GM19193 (cell line): Measurements from ENCODE around the gene KCNQ1.

Source experiments
- POLR2A ChIP-seq: IDR thresholded peaks from 4 replicates; pipeline ENCODE4 v1.6.1; 2011; ENCODE audit not compliant: insufficient read depth, insufficient read length; ENCODE audit errors: extremely low read depth

The KCNQ1 gene, protein sequence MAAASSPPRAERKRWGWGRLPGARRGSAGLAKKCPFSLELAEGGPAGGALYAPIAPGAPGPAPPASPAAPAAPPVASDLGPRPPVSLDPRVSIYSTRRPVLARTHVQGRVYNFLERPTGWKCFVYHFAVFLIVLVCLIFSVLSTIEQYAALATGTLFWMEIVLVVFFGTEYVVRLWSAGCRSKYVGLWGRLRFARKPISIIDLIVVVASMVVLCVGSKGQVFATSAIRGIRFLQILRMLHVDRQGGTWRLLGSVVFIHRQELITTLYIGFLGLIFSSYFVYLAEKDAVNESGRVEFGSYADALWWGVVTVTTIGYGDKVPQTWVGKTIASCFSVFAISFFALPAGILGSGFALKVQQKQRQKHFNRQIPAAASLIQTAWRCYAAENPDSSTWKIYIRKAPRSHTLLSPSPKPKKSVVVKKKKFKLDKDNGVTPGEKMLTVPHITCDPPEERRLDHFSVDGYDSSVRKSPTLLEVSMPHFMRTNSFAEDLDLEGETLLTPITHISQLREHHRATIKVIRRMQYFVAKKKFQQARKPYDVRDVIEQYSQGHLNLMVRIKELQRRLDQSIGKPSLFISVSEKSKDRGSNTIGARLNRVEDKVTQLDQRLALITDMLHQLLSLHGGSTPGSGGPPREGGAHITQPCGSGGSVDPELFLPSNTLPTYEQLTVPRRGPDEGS

DNA sequence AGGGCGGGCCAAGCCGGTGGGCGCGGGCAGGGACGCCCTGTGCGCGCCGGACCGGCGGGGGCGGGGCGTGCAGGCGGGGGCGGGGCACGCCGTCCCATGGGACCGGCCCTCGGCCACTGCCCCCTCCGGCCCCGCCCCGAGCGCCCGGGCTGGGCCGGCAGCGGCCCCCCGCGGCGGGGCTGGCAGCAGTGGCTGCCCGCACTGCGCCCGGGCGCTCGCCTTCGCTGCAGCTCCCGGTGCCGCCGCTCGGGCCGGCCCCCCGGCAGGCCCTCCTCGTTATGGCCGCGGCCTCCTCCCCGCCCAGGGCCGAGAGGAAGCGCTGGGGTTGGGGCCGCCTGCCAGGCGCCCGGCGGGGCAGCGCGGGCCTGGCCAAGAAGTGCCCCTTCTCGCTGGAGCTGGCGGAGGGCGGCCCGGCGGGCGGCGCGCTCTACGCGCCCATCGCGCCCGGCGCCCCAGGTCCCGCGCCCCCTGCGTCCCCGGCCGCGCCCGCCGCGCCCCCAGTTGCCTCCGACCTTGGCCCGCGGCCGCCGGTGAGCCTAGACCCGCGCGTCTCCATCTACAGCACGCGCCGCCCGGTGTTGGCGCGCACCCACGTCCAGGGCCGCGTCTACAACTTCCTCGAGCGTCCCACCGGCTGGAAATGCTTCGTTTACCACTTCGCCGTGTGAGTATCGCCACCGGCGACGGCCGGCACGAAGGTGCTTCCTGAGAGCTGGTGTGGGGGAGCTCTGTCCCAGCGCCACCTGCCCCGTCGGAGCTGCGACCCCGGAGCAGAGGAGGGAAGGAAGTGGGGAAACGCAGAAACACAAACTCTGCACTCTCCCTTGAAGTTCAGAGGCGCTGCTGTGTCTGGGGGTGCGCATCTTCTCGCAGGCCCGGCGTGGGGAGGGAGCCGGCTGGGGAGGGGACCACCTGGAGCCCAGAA, at the start of gene KCNQ1:
Gene KCNQ1 (plus strand): TSS at position 188 of the 925 bp plus-strand sequence. CDS start 91 bp downstream, at position 279.
- TF ChIP-seq POLR2A = no peak

DNA sequence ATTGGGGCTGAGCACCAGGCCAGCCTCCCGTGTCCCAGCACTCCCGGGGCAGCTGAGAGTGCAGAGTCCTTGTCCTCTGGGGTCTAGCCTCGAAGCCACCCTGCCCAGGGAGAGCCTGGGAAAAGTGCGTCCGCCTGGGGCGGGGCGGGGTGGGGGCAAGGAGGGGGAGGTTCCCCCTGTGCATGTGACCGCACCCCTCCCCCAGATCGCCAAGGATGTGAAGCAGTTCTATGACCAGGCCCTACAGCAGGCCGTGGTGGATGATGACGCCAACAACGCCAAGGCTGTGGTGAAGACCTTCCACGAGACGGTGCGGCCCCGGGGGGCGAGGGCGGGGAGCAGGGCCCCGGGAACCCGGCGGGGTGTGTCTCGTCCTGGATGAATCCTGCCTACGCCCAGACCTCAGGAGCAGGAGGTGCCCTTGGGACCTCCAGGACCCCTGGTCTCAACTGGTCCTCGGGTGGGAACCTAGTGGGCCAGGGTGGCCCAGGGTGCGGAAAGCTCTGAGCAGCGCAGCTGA, 49.5 kb upstream of the KCNQ1 start:
- no peak for TF ChIP-seq POLR2A

DNA sequence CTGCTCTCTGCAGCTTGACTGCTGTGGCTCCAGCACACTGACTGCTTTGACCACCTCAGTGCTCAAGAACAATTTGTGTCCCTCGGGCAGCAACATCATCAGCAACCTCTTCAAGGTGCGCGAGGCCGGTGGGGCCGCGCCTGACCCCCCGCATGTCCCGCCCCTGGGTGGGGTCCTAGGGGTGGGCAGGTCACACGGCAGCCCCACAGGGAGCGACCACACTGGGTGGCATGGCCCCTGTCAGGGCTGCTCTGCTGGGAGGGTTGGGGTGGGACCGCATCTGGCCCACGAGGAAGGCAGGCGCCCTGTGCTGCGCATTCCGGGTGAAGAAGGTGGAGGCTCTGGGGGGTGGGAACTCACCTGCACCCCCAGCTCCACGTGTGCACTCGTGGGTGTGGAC, 49.0 kb upstream of the KCNQ1 start:
- TF ChIP-seq POLR2A = no peak

DNA sequence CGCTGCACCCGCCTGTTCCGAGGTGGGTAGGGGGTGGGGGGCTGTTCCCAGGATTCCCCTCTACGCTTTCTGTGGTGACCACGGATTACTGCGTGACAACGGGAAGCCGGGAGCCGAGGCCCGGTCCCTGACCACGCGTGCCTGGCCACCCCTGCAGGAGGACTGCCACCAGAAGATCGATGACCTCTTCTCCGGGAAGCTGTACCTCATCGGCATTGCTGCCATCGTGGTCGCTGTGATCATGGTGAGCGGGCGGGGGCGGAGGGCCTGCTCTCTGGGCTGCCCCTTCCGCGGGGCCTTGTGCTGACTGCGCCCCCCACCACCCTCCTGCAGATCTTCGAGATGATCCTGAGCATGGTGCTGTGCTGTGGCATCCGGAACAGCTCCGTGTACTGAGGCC, 48.3 kb upstream of the KCNQ1 start:
- TF ChIP-seq POLR2A = no peak

DNA sequence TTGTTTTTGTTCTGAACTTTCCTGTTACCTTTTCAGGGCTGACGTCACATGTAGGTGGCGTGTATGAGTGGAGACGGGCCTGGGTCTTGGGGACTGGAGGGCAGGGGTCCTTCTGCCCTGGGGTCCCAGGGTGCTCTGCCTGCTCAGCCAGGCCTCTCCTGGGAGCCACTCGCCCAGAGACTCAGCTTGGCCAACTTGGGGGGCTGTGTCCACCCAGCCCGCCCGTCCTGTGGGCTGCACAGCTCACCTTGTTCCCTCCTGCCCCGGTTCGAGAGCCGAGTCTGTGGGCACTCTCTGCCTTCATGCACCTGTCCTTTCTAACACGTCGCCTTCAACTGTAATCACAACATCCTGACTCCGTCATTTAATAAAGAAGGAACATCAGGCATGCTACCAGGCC, 47.8 kb upstream of the KCNQ1 start:
- TF ChIP-seq POLR2A = no peak

DNA sequence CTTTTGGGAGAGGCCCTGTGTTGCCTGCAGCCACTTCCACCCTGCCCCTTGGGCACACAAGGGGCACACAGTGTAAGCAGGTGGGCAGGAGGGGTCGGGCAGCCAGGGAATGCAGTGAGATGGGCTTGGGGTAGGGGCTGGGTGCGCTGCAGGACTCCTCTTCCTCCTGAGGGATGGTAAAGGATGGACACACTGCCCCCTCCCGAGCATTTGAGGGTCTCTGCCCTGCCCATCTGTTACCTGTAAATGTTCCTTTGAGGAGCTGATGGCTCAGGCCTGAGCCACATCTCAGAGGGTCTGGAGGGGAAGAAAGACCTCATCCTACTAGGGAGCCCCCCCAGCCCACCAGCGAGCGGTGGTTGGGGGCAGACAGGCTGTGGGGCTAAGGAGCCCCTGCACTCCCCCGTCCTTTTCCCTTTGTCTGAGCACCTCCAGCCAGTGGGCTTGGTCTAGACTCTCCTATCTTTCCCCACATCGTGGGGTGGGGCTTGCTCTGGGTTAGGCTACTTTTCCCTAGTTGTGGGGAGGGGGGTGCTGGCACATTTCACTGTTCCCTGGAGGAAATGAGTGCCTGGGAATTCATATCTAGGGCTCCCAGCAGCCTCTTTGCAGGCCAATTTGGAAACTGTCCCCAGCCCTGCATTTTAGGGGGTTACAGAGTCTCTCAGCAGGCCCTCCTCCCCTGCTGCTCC, 46.0 kb upstream of the KCNQ1 start:
- no peak for TF ChIP-seq POLR2A

DNA sequence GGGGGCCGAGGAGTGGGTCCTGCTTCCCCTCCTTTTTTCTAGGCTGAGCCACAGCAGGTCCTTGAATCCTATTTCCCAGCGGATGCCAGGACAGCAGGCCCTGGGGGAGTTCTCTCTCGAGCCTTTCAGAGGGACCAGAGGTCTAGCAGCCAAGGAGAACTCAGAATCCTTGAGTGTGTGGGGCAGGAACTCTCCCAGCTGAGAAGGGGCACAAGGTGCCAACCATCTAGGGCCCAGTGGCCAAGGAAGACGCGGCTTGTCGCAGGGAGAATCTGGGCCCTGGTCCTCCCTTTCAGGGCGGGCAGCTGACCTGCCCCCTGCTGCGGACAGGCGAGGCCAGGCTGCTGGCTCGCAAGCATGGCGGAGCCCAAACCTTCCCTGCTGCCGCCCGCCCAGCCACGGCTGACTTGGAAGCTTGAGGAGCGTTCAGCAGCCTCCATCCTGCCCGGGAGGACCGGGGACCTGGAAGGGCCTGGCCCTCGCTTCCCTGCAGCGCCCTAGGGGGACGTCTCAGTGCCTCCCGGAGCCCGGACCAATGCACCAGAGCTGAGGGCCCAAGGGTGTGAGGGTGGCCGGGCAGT, 45.2 kb upstream of the KCNQ1 start:
- no peak for TF ChIP-seq POLR2A

DNA sequence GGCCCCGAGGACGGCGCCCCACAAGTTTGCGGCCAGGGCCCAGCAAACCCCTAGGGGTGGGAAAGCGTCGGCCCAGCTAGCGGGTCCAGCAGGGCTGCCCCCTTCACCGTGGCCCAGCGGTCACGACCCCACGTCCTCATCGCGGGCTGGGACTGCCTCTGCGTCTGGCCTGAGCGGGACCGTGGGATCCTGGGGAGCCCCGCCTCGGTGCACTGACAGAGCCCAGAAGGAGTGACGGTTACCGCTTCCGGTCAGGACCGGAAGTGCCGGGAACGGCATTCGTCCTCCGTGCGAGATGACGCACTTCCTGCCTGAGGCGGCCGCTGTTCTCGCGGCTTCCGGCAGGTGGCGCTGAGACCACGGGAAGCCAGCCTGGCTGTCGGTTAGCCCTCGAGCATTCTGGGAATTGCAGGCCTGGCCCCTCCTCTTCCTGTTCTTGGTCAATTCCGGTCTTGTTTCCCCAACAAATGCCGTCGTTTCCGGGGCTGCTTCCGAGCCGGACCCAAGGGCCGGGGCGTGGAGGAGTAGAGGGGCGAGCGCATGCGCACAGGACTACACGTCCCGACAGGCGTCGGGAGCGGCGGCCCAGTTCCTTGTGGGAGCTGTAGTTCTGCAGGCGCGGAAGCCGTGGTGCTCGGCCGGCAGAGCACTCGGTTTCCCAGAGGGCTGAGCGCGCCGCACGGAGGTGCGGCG, 44.6 kb upstream of the KCNQ1 start, which contains the start of gene TSSC4:
Gene TSSC4 (plus strand): TSS at position 682 of the 693 bp plus-strand sequence. CDS start 1,884 bp downstream, outside the sequence.
- TF ChIP-seq POLR2A = peak; percentile 85

DNA sequence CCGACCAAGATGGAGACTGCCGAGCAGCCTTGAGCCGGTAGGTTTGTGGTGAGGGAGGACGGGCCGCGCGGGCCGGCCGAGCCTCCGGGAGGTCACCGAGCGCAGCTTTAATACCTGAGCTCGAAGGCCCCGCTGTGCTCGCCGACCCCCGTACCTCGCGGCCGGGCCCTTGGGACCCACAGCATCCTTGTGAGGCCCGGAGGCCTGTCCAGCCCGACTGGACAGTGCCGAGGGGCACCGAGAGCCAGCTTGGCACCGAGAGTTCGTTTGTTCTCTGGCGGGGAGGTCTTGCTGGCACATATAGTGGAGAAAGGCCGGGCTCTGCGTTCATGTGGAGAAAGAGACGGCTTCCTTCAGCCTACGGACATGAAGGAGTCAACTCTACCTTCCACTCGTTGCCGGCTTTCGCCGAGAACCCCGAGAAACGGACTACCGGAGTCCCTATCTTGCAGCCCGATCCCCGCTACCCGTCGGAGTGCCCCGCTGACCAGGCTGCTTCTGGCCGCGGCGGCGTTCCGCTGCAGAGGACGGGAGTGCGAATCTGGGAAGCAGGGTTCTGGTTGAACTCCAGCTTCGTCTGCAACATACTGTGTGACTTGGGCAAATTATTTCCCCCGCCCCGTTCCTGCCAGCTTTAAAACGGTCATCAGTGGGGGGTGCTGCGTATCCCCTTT, 43.9 kb upstream of the KCNQ1 start:
- no peak for TF ChIP-seq POLR2A

DNA sequence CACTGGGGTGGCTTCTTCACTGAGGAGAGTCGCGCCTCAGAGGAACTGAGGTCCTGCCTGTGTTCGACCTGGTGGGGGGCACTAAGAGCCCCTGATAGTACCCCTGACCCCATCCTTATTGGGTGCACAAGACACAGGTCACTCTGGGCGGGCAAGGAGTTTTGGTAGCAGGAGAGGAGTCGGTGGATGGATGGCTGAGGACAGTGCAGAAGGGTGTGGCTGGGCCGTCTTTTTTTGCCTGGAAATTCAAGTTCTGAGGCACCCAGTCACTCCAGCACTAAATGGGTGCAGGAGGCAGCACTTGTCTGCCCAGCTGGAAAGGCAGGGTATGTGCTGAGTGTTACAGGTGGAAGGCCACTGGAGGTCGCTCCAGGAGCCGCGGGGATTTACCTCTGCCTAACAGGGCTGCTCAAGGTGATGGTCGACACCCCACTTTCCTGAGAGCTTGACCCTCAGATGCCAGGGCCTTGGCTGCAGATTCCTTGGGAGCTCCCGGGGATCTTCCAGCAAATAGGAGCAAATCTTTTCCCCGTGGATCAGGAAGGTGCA, 43.3 kb upstream of the KCNQ1 start:
- TF ChIP-seq POLR2A = no peak

DNA sequence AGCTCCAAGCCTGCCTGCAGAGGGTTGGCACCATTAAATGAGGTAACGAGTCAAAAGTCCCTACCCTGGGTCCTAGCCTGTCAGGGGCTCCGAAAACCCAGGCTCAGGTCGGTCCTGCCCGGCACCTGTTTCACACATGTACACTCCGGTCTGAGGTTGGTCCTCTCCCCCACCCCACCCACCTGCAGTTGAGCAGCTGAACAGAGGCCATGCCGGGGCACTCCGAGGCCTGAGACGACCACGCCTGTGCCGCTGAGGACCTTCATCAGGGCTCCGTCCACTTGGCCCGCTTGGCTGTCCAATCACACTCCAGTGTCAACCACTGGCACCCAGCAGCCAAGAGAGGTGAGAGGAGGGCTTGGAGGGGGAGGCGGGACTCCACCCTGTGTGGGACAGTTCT, 42.7 kb upstream of the KCNQ1 start:
- no peak for TF ChIP-seq POLR2A

DNA sequence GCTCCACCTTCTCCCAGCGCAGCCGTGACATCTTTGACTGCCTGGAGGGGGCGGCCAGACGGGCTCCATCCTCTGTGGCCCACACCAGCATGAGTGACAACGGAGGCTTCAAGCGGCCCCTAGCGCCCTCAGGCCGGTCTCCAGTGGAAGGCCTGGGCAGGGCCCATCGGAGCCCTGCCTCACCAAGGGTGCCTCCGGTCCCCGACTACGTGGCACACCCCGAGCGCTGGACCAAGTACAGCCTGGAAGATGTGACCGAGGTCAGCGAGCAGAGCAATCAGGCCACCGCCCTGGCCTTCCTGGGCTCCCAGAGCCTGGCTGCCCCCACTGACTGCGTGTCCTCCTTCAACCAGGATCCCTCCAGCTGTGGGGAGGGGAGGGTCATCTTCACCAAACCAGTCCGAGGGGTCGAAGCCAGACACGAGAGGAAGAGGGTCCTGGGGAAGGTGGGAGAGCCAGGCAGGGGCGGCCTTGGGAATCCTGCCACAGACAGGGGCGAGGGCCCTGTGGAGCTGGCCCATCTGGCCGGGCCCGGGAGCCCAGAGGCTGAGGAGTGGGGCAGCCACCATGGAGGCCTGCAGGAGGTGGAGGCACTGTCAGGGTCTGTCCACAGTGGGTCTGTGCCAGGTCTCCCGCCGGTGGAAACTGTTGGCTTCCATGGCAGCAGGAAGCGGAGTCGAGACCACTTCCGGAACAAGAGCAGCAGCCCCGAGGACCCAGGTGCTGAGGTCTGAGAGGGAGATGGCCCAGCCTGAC, 41.7 kb upstream of the KCNQ1 start:
- no peak for TF ChIP-seq POLR2A

DNA sequence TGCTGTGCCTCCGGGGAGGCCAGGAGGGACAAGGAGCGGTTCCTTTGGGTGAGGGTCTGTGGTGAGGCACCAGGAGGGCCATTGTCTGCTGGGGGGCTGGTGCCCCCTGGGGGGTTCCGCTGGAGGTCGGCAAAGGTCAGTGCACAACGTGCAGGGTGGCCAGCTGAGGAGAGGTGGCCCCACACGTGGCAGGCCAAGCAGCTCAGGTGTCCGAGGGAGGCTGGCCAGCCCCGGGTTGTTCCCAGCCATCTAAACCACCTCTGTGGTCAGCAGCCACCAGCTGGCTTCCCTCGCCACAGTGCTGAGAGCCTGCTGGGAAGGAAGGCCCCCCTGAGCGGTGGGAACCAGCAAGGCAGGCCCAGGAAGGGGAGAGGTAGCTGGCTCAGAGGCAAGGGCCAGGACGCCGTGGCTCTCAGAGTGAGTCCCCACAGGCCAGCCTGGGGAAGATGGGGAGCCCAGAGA, 40.0 kb upstream of the KCNQ1 start:
- no peak for TF ChIP-seq POLR2A
